Endometrium (tissue), 2 donors: ENCODE measurements around the gene ANKFN1.
"Not testable (repeated sequence)": the region's sequence is repeated elsewhere in the genome, so short reads cannot be mapped to it uniquely, and the experiment has no call there.

Source experiments
- FAIRE-seq: peaks from 2 replicates; lab custom pipeline; 2012; peaks lifted over from hg19 to GRCh38; lab: Jason Lieb, UNC
- donor health status: control.
- donor health status: control.

The ANKFN1 gene

DNA sequence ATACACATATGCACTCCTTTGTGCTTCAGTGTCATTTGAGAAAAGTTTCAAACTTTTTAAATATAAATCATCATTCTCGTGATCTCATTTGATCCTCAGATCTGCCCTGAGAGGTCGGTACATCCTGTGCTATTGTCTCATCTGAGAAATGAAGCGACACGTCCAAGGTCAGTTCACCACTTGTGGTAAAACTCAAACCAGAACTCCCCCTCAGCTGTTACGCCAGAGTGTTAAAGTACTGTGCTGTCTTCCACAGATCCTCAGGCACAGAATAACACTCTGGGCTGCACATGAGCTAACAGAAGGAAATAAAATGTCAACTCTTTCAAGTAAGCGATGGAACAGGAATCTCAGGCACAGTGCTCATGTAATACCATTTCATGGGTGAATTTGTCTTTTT is 31.4 kb downstream of the ANKFN1 start:
- FAIRE-seq: no peak

DNA sequence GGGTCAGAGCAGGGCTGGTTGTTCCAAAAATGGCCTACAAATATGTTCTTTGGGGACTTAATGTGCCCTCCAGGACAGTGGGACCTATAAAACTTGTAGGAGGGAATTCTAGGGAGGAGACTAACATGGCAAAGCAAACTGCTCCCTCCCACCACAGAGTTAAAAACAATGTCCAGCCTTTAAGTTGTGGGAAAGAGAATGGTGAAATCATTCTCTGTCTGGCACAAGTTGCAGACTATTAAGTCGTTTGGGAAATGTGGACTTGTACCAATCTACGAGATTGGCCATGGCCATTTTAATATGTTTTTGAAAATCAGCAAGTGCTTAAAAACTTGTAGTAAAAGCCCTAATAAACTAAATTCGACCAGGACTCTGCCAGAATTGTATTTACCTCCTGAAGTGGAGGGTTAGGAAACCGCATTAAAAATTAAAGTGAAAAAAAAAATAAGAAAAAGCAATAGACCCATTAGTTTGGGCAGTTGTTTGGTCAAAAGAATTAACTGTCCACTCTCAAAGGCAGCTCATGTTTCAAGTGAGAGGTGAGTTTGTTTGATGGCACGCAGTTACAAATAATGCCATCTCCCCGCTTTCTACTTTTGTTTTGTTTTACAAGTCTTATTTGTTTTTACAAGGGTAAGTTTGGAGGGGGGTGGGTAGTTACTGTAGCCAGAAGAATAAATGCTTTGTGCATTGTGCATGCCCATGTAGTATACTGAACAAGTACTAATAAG is 32.4 kb downstream of the ANKFN1 start:
- no peak for FAIRE-seq

DNA sequence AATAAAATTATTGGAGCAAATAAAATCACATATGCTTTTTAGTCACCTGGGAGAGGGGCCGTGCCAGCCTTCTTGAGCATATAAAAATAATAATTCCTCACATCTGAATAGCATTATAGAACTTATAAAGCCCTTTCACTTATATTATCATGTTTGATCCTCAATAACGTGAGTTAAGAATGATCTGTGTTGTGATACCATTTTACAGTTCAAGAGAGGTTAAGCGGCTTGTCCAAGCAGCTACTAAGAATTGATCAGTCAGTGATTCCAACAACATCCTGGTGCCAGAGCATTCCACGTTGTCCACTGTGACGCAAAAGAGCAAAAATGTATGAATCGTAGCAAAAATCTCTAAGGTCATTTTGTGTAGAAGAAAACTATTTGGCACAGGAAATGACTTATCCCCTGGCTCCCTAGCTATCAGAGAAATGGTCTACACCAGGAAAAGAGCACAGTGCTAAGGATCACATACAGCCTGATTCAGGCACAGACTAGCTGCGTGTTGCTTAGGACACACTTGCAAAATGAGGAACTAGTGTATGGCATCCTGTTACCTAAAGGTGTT is 33.0 kb downstream of the ANKFN1 start:
- no peak for FAIRE-seq

DNA sequence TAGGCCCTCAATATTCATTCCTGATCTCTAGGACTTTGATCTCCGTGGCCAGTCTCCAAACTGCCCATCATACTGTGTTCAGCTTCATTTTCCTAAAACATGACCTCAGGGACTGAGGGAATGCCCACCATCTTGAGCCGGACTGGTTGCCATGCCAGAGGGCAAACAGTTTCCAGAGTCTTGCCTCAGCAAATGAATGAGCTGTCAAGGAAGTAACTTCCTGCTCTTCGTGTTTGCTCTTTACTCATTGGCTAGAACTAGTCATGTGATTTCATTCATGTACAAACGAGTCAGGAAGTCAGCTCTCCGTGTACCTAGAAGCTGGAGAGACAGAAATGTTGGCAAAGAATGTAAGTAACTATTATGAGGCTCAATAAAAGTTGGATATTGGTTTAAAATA is 50.2 kb downstream of the ANKFN1 start:
- FAIRE-seq: no peak

DNA sequence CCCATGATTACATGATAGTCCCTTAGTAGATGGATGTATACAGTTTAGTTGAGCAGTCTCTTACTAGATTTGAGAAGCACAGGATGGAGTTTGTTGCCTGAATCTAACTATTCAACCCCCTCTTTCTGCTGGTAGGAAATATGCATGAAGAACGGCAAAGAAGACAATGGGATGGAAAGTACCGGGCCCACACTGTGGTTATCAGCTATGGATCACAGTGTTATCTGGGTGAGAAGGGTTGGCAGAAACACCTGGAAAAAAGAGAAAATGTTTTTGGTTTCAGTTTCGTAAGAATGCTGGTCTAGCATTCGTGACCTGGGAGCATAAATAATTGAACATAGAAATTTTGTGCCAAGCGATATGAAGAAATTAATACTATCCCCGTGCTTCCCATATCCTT is 53.1 kb downstream of the ANKFN1 start:
- FAIRE-seq: no peak

DNA sequence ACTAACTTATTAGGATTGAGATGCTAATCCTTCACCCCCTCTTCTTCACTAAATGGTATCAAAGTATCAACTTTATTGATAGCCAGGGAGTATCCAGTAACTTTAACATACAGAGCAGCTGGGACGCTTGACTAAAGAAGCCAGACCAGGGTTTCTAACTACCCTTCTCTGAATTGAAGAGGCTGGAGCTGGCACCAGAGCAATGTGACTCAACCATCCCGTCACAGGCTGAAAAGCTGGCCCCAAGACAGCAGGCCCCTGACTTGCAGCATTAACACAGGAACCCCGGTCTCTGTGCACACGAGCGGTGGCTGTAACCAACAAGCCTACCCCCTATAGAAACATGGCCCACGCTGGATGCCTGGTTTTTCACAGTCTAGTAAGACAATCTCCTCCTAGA is 59.8 kb downstream of the ANKFN1 start:
- FAIRE-seq: no peak

DNA sequence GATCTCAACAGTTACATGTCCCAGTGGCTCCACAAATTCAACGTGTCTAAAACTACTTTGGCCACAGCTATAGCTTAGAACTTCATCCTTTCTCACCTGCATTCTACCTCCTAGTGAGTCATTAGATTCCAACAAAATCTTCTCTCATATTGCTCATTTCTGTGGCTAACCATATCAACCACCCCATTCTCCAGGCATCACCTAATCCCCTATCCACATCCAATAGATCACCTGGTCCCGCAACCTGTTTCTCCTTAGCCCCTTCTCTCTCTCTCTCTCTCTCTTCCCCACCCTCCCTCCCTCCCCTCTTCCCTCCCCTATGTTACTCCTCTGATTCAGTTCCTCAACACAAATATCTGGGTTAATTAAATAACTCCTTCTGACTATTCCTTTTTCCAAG is 64.6 kb downstream of the ANKFN1 start:
- no peak for FAIRE-seq

DNA sequence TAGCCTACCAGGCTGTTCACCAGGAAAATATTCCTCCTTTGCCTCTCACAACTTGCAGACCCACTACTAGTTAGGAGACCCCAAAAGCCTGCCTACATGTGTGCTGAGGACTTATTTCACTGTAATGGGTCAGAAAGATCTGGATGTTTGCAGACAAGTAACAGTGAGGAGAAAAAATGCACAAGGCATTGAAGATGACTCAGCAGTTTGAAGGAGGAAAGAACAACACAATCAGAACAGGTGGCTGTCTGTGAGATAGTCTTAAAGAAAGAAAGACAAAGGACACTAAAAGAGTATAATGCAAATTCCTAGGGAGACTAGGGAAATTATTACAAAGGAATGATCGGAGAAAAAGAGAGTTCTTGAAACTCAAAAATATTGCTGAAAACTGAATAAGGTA is 69.0 kb downstream of the ANKFN1 start:
- no peak for FAIRE-seq

DNA sequence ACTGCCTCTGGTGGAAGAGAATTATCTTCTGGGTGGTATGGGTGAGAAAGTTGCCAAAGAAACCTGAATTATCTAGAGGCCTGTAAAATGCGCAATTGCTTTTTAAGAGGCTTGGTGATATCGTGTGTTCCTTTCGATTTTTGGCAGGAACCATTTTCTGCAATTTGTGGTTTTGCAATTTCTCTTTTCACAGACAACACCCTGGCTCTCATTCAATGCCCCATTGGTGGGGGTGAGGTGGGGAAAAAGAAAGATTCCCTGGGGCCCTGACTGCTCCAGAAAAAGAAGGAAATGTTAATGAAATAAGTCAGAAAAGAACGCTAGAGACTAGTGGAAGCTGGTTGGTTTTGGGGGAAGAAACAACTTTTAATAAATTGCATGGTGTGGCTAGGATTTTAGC is 77.4 kb downstream of the ANKFN1 start:
- FAIRE-seq: no peak

DNA sequence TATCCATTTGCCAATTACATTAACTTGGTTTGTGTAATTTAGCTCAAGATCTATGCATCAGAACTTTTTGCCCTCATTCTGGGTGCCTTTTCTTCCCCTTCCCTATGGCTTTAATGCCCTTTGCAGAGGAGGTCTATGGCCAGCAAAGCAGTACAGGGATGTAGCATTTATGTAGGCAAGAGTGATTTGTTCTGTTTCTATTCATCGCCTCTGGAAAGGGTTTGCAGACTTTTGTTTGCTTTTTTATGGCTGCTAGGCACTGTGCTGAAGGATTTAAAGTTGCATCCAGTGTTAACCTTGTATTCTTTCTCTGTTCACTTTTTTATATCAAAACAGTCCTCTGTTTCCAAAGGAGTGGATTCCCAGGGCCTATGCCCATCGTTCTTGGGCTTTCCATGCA is 78.0 kb downstream of the ANKFN1 start:
- FAIRE-seq: no peak

DNA sequence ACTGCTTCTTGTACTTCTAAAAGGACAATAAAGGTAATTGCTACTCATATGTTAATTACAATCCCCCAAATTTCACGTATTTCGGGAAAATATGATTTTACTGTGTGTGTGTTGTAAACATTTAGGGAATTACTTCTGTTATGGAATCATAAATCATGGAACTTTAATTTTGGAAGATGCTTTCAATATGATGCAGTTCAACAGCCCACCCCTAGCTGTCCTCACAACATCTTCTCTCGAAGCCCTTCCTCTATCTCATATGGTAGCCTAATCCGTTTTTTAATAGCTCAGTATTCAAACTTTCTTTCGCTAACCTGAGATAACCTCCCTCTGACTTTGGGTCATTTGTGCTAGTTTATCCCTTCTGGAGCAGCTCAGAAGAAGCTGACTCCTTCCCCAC is 78.4 kb downstream of the ANKFN1 start:
- no peak for FAIRE-seq

DNA sequence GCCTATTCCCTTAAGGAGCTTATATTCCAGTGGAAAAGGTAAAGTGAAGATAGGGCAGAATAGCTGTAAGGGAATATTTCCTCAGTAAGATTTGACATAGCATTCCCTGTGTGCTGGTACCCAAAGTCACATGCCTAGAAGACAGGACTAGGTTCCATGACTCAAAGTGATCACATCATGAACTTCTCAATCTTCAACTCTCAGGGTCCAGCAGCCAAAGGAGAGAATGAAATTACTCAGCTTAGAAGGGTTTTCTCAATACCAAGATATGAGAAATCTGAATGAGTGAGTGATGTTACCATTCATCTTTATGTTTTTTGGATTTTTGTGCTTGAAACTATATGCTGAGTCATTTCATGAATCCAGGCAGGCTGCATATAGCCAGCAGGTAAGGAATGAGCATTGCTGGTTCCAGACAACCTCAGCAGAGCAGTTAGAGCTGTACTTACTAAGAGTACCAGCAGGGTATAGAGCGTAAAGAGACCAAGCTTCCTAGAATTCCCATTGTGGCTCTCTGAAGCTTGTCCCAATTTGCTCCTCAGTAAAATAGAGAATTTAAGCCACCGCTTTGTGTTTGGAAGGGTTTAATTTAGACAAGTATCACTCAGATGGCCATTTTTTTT is 91.1 kb downstream of the ANKFN1 start:
- FAIRE-seq: no peak

DNA sequence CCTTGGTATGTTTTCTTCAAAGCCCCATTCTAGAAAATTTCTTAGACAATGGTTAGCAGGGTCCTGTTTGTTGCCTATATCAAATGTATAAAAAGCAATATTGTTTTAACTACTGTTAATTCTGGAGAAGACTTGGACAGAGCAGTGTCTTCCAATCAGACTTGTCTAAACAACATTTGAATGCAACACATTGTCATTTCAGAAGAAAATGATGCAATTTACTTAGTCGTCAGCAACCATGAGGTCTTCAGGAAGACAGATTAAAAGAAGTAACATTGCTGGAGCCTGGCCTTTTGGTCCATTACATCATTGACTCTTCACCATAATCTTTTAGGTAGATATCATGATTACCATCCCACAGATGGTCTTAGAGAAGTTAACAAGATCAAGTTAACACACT is 94.5 kb downstream of the ANKFN1 start:
- FAIRE-seq: no peak

DNA sequence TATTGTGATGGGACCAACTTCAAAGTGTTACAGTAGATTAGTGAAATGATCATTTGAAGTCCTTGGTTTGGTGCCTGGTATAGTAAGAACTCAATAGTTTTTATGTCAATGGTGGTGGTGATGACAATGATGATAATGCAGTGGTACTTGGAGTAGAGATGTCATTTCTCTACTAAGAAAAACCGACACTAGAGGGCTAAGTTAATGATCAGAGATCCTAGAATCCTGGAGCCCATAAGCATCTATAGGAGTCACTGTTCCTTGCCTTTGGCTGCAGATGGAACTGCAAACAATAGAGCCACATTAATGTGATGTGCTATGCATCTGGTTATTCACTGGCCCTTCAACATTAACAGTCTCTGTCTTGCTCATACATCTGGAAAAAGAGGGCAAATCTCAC is 103.8 kb downstream of the ANKFN1 start:
- FAIRE-seq: no peak

DNA sequence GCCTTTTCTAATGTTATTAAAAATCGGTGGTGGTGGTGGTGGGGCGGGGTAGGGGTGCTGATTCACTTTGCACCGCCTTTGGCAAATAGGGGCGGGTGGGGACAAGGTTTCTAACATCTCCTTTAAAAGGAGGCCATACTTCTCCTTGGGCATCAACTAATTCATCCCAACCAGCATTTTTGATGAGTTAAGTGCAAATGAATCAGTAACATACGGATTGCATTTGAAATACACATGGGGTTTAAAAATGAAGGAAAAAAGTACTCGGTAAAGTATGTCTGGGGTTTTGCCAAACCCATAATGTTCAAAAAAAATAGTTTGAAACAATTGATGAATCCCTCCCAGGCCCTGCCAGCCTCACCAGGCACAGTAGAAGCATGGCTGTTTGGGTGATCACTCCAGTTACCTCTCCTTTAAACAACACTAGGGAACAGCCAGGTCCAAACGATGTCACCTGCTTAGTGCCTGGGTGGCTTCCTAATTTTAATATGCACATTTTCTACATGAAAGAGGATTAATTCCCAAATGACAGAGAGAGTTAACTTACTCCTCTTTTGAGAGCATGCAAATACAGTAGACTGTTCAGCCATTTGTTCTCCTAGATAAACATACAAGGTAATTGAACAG is 107.2 kb downstream of the ANKFN1 start:
- no peak for FAIRE-seq

DNA sequence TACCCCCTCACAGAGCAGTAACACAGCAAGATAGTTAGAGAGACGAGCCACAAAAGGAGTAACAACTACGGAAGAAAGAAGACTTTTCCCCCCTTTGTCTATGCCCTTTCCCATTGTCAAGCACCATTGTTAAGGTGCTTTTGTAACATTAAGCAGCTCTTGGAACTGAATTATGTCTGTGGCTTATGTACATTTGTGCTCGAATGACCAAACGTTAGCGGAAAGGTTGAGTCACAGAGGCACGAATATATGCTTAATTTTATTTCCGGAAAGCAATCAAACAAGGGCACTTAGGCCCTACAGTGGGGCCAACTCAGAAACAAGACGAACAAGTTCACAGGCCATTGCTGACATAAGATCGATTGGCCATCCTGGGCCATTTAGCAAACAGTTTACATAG is 109.5 kb downstream of the ANKFN1 start:
- FAIRE-seq: no peak

DNA sequence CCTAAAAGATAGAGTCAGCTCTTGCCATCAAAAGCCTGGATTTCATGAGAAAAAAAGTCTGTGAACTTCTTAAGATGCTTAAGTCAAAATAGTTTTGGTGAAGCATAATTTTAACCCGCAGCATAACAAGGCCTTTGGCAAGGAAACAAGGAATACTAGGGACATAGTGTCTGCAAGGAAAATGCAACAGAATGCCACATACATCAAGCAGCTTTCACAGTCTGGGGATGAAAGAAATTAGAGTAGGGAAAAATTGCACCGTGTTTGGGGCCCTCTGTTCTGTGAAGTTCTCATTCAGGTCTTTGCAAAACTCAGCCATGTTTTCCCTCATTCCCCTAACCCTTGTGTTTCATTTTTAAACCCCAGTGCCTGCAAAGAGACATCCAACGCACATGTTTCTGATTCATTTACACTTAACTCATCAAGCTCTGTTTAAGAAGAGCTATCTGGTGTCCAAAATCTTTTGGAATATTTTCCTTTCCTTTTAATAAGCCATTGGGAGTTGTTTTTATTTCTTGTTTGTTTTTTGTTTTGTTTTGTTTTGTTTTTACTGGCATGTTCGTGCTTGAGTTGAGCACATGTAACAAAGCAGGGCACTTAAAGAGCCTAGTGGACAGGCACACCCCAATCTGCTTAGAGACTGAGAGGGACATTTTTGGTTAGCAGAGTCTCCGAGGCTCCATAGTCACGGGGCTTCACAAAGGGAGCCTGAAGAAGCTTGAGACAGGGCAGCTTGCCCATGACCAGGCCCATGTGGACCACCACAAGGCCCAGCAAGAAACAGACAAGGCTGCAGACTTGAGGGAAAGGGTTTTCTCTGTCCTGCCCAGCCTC is 116.5 kb downstream of the ANKFN1 start:
- FAIRE-seq: peak; percentile 96

DNA sequence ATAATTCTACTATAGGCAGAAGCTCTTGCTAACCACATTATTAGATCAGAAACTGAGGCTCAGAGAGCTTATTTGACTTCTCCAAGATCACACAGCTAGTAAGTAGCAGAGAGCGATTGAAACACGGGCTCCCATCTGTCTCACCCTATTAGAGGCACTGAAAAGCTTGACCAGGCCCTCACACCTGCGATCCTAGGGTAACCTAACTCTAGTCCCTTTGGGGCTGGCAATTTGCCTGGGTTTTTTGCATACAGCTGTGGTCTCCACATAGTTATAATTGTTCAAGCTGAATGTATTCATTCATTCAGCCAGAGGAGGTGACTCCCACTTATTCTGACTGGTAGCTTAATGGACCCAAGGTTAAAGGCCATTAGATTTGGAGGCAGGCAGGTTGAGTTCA is 121.2 kb downstream of the ANKFN1 start:
- no peak for FAIRE-seq

DNA sequence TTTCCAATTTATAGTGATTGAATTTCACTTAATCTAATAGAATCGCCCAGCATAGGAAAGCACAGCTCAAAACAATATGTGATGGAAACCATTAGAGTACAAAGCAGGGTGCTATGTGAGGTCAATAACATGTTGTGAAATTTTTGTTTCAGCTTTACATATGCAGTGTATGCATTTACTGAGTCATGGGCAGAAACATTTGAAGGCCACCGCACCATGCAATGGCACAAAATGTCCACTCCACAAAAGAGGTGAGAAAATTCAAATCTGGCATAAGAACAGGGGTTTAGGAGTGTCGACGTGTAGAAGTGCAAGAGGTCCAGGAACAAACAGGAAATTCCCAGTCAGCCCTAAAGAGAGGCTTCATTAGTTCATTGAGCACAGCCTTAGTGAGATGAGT is 131.2 kb downstream of the ANKFN1 start:
- no peak for FAIRE-seq

DNA sequence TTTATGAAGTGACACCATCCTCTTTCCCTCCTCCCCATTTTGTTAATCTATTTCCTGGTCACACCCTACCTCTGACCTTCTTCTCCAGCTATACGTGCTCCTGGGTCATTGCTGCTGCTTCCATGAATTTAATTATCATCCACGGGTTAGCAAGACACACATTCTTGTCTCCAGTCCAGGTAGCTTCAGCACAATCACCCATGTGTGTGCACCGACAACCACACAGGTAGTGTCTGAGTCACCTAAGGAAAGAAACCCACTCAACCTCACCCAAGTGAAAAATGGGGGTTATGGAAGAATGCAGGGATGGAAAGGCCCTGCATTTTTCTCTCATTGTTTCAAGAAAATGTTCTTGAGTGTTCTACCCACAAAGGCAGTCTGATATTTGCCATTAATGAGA is 135.5 kb downstream of the ANKFN1 start:
- FAIRE-seq: not testable (repeated sequence)

DNA sequence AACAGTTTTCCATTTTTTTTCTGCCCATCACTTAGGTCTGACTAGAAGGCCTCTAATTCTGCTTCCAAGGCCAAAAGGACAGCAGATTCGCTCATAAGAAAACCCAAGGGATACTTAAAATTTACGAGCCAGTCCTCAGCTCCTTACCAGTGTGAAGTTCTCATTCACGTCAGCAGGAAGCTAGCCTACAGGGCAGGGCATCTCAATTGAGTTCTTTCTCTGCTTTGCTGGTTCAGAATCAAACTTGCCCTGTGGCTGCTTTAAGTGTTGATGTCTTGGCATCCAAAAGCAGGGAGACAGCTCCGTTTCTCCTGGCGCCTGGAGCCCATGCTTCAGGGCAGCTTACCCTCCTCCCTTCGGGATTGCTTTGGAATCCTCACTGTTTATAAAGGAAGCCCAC is 136.0 kb downstream of the ANKFN1 start:
- no peak for FAIRE-seq

DNA sequence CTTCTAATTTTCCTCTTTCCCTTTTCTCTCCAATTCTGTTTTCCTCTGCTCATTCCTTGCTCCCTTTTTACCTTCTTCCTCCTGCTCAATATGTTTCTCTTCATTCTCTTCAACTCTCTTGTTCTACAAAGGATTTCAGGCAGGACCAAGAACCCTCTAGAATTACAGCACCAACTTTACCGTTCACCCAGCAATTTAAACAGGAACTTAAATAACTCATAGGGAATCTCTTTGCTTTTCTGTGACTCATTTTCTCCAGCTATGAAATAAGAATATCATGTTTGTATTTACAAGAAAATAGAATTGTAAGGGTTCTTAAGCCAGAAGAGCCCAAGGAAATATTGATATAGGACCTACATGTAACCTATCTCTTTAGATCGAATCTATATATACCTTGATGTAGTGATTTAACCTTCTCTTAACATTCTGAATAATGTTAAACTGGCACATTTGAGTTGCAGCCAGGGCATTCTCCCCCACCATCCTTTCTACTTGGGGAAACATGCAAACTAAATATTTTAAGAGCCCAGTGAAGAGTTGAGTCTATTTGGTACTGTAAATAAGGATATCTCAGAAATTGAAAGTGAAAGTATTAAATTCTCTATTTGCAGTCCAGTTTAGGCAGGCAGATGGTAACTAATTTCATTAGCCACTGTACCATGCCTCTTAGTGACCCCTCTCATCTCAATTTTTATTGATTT is 137.0 kb downstream of the ANKFN1 start:
- FAIRE-seq: no peak
